H1 (cell line): ENCODE data around the gene CASTOR1.

Experiments
- CTCF ChIP-seq, 3 experiments: IDR thresholded peaks; 1 replicate in 2 of 3; 2 replicates in 1 of 3; pipeline versions ENCODE4 v1.5.1 to v1.6.1; 2011; ENCODE audit warnings: low read length in 3 of 3, mild to moderate bottlenecking in 3 of 3, inconsistent platforms in 2 of 3, low read depth in 1 of 3, moderate library complexity in 1 of 3; ENCODE audit not compliant: insufficient read depth in 1 of 3; ENCODE audit errors: control extremely low read depth in 1 of 3
- POLR2AphosphoS5 ChIP-seq: IDR thresholded peaks from 2 replicates; pipeline ENCODE4 v1.6.1; 2011; ENCODE audit warnings: low read depth, low read length
- SP1 ChIP-seq: IDR thresholded peaks from 2 replicates; pipeline ENCODE4 v1.6.1; 2011; ENCODE audit warnings: low read depth, low read length

GRCh38 chr22:30313527-30314363 lies 24.4 kb upstream of the CASTOR1 start:
- TF ChIP-seq CTCF (IDR thresholded peaks at IDR 0.05; ENCODE audit: control extremely low read depth in 1 of 3, insufficient read depth in 1 of 3, low read depth in 1 of 3, low read length in 3 of 3): no peak
- TF ChIP-seq SP1: no peak
- TF ChIP-seq POLR2AphosphoS5: no peak
